Measurements from ENCODE around the gene VSIG8.

DNA sequence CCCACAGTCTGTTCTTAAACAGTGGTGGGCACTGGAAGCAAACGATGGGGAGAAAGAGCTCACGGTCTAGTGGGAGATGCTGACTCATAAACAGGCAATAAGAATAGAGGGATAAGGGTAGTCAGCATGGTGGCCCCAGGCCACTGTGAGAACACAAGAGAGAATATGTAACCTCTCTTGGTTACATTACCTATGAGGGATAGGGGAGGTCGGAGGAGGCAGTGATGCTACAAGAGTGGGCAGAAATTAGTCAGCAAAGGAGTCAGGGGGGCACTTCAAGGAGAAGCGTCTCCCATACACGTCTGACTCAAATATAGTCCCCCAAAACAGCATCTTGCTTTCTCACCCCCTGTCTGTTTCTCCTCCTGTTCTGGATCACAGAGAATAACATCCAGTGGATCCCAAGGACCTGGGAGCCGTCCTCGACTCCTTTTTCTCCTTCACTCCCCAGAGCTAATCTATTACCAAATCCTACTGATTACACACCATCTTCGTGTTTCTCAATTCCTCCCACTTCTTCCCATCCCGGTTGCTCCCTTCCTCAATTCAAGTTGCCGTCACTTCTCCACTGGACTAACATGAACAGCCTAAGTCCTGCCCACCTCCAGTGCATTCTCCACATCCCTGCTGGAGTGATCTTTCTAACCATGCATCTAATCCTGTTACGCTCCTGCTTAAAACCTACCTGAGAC, 33.7 kb downstream of the VSIG8 start:
- TF ChIP-seq CTCF (IDR thresholded peaks at IDR 0.05) (no peak), EZH2 (IDR thresholded peaks at IDR 0.05; ENCODE audit: borderline replicate concordance, insufficient read depth, low read depth, low read length, poor library complexity, severe bottlenecking) (no peak)
